ENCODE measurements around the gene UBXN6.

The UBXN6 gene

DNA sequence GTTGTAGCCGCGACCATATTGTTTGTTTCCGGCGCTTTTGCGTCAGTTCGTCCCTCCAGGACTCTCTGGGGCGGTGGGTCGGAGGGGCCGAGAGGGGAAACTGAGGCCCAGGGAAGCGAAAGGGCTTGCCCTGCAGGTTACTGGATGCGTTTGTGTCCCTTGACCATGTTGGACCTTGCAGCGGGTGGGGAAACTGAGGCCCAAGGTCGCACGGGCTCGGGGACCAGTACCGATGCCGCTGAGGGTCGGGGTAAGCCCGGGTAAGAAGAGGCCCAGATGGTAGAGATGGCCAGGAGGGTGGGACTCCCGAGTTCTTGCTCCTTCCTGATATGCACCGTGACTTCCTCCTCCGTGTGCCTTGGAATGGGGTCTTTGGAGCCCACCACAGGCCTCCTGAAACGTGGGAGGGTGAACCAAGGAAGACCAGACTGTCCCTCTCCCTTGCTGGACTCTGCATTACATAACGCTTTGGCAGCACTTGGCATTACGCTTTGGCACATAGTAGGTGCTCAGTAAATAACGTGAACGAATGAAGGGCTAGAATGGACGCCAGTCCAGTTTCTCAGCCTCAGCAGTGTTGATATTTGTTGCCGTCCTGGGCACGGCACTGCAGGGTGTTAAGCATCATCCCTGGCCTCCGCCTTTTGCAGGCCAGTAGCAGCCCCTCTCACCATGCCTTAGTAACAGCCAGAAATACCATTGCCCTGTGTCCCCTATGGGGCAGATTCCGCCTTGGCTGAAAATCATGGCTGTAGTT, 54.4 kb downstream of the UBXN6 start:
- DNase-seq: no peak

DNA sequence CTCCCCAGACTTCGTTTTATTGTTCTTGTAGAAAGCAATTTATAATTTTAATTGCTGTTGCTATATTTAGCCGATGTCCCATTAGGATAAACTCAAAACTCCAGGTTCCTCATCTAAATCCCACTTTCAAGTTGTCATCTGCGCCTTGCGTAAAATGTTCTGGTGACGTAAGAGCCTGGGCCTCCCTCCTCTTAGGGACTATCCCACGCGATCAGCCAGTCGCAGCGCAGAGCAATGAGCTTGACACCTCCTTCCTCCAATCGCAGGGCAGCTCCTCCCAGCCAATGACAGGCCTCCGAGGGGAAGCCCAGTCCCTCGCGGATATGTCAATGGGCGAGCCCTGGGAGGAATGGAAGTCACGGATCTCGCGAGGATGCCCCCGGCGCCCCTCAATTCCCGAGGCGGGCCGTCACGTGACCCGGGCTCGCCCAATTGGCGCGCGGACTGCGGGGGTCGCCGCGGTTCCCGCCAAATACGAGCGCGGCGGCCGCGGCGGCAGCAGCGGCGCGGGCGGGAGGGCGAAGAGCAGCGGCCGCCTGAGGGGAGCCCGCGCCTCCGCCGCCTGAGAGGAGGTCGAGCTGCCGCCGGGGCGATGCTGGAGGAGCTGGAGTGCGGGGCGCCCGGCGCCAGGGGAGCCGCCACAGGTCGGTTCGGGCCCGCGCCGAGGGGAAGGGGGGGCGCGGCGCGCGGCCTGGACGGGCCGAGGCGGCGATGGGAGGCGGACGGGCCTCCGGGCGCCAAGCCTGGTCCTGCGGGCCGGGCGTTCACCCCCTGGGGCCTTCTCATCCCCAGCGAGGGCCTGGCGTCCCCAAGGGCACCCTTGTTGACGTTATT, 55.2 kb downstream of the UBXN6 start, which contains the start of gene CHAF1A:
Gene CHAF1A (plus strand): TSS at position 470 of the 834 bp plus-strand sequence. CDS start 123 bp downstream, at position 593.
- DNase-seq: peak; percentile 95

- no peak for DNase-seq
Observed at GRCh38 chr19:4401769-4402170, 55.8 kb downstream of the UBXN6 start.

DNA sequence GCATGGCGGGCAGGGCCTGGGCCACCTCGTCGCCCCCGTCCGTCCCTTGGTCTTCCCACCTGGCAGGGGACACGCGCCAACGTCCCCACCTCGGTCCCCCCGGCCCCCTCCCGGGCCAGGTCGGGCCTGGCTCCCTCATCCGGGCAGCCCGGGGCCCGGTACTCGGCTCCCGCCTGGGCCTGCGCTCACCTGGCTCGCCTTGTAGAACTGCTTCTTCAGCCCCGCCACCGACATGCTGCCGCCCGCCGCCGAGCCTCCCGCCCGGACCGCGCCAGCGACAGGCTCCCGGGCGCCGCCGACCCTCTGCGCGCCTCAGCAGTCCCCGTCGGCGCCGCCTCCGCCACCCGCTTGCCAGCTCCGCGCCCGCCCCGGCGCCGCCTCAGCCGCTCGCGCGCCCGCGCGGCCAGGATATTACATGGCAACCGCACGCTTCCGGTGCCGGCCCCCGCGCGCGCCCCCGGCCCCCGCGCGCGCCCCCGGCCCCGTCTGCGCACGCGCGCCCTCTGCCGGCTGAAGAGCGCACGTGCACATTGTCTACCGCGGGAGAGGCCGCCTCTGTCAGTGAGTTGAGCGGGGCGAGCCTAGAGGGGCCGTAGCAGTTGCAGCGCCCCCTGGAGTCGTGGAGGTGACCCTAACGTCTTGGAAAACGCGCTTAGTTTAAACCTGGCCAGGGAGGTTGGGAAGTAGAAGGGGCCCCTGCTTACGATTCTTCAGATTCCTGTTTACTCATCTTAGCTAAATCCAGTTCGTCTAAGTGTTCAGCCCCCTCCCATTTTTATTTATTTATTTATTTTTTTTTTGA, 57.3 kb downstream of the UBXN6 start, which contains the start of gene SH3GL1:
Gene SH3GL1 (minus strand): TSS at position 413 of the 802 bp plus-strand sequence. CDS start 179 bp downstream, at position 234.
- DNase-seq: peak; percentile 89

DNA sequence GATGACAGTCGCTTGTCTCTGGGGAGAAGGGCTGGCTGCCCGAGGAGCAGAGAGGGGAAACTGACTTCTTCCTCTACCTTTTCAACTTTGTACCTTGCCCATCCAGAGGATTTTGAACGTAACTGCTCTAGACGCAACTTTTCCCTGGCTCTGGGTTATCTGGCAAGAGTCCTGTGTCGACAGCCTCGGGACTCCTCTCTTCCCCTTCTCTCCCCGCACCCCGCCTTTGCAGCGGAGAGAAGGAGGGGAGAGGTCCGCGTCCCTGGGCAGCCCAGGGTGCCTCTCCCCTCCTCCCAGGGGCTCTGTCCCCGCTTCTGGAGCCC, 57.8 kb downstream of the UBXN6 start:
- no peak for DNase-seq

DNA sequence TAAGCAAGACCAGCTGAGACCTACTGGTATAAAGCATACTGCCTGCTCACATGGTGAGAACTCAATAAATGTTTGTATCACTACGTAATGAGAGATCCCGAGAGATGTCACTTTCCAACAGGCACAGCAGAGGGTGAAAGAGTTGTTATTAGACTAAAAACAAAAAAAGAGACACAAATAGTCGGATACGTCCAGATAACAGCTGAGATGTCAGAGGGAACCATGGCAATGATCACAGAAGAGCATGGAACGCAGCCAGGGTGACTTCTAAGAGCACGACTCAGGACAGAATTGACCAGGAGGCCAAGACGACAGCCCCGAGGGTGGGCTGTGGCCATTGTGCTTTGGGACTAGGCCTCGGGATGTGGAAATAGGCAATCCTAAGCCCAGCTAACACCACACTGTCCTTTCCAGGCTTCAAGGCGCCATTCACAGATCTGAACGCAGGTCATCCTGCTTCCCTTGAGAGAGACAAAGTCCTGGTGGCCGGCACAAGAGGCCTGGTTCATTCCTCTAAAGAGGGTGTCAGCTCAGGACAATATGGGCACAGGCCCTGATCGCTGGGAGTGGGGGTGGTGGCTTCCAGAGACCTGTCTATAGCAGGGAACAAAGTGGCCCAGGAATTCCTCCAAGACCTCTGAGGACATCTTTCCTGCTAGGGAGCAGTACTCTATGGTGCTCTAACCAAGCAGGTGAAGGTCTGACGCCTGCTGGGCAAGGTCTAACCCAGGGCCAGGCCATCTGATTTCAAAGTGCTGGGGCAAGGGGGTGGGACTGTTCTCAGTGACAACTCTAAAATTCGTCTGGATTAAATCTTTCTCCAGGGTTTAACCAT, 60.4 kb downstream of the UBXN6 start:
- no peak for DNase-seq

All from activated gamma-delta T cell (primary cell).